Erythroblast (primary cell): Measurements from ENCODE around the gene KLHL1.

Experiments
- GATA1 ChIP-seq: IDR thresholded peaks from 2 replicates; pipeline ENCODE4 v1.6.1; 2011; ENCODE audit warnings: low read depth, mild to moderate bottlenecking, control low read depth, low read length, moderate library complexity
- POLR2A ChIP-seq: IDR thresholded peaks from 2 replicates; pipeline ENCODE4 v1.6.1; 2011; ENCODE audit warnings: mild to moderate bottlenecking, low read length

GRCh38 chr13:69928262-69928661 is 180.0 kb downstream of the KLHL1 start:
- TF ChIP-seq POLR2A (no peak), GATA1 (no peak)
